ENCODE data around the gene RAB4A. TPM values are rescaled to one million over a fixed set of nuclear protein-coding genes. Genes with fewer than 3 reads are reported as not detected.

The RAB4A gene
- total and polyA plus RNA-seq, 9 of the 15 experiments (the other 6 are each of a cell fraction or from before 2014, with no cell fraction given): 8.3 to 61.0 (median 26.7) TPM

GRCh38 chr1:229280037-229280828, 9.3 kb downstream of the RAB4A start (continued):
- TF ChIP-seq ZNF696 (CRISPR knock-in tag; conservative IDR thresholded peaks at IDR 0.05): no peak
- TF ChIP-seq SRF (CRISPR knock-in tag; IDR thresholded peaks at IDR 0.05): peak; percentile 93 to 99
- no peak for TF ChIP-seq ATF1 (CRISPR knock-in tag; IDR thresholded peaks at IDR 0.05)
- peak; percentile 35; the same call in 1 of the 2 replicates for TF ChIP-seq ATF1 (tag; IDR thresholded peaks at IDR 0.05)
- peak; percentile 57; the same call in 1 of the 2 replicates for TF ChIP-seq CTBP1 (IDR thresholded peaks at IDR 0.05; ENCODE audit: borderline replicate concordance)
- no peak for TF ChIP-seq ZNF740 (CRISPR knock-in tag; IDR thresholded peaks at IDR 0.05)
- no peak for TF ChIP-seq ZNF740 (tag; IDR thresholded peaks at IDR 0.05)
- TF ChIP-seq CBX2 (IDR thresholded peaks at IDR 0.05; ENCODE audit: insufficient read depth, low read length, poor library complexity, severe bottlenecking): no peak
- TF ChIP-seq L3MBTL2 (IDR thresholded peaks at IDR 0.05): no peak
- TF ChIP-seq CBX3 (IDR thresholded peaks at IDR 0.05; ENCODE audit: borderline replicate concordance in 1 of 2, low read length in 2 of 2): no peak
- no peak for TF ChIP-seq SPI1 (IDR thresholded peaks at IDR 0.05; ENCODE audit: borderline replicate concordance, low read depth, low read length)
- no peak for TF ChIP-seq ZNF764 (CRISPR knock-in tag; IDR thresholded peaks at IDR 0.05; ENCODE audit: low read depth)
- no peak for TF ChIP-seq MYNN (IDR thresholded peaks at IDR 0.05)
- no peak for TF ChIP-seq MYNN (CRISPR knock-in tag; IDR thresholded peaks at IDR 0.05)
- no peak for TF ChIP-seq NRF1 (conservative IDR thresholded peaks at IDR 0.05 in 1 of 2, IDR thresholded peaks at IDR 0.05 in 1 of 2)
- TF ChIP-seq SMARCC2 (IDR thresholded peaks at IDR 0.05; ENCODE audit: low read depth): 0 out of 2 replicates have a peak, but pooled peaks have one; percentile 38
- TF ChIP-seq KDM1A (IDR thresholded peaks at IDR 0.05): no peak
- TF ChIP-seq ZNF639 (CRISPR knock-in tag; conservative IDR thresholded peaks at IDR 0.05 in 1 of 2, IDR thresholded peaks at IDR 0.05 in 1 of 2): peak in 1 of 2 experiments; percentile 59; a peak in 2 of 4 replicates
- TF ChIP-seq CUX1 (CRISPR knock-in tag; IDR thresholded peaks at IDR 0.05): no peak
